Measurements from ENCODE around the gene STXBP3. TPM values are rescaled to one million over a fixed set of nuclear protein-coding genes. Genes with fewer than 3 reads are reported as not detected.

The STXBP3 gene
- polyA plus RNA-seq, 3 donors = 32.3 to 56.2 (median 48.3) TPM

GRCh38 chr1:108749081-108749480 is 2.6 kb downstream of the STXBP3 start:
- no peak overlapping the region for H2AFZ ChIP-seq (ENCODE audit: insufficient read depth, low read depth, low read length, poor library complexity, severe bottlenecking)
- WGBS (ENCODE audit: insufficient coverage) = 100% methylated on average over 2 of the region's 4 CpGs
- Mint-ChIP-seq H3K9me3 (peaks cover 0 to 1% (median 0%) of the 10 kb centered on the region in 7 donors), H3K4me3 (no peak overlapping the region), H3K27me3 (ENCODE audit: low read depth in 3 of 3) (no peaks in the 10 kb centered on the region), H3K4me1 (peaks cover 29% of the 10 kb centered on the region), H3K36me3 (peaks cover 18 to 32% of the 10 kb centered on the region in 2 donors), H3K27ac (peak overlapping the region in 4 of 7 donors; percentile 18 to 100 (median 99))
- H4K20me1 ChIP-seq (ENCODE audit: insufficient read depth, low read length) = peaks cover 49% of the 10 kb centered on the region
- H3K4me1 ChIP-seq (ENCODE audit: control insufficient read depth in 1 of 2, insufficient read depth in 2 of 2, low read length in 2 of 2) = peaks cover 12 to 20% of the 10 kb centered on the region in 2 donors
- H3K36me3 ChIP-seq (replicated peaks in 1 of 2; ENCODE audit: control insufficient read depth in 1 of 2, insufficient read depth in 2 of 2, low read length in 2 of 2) = peaks cover 18 to 35% of the 10 kb centered on the region in 2 donors
- no peak overlapping the region for H3K4me3 ChIP-seq (replicated peaks in 1 of 3; ENCODE audit: low read depth in 2 of 3, low read length in 3 of 3)
- H3K27me3 ChIP-seq (ENCODE audit: control insufficient read depth in 2 of 2, insufficient read depth in 2 of 2, low read length in 2 of 2) = no peaks in the 10 kb centered on the region
- H3K9ac ChIP-seq (ENCODE audit: insufficient read depth, low read length, poor library complexity, severe bottlenecking) = no peak overlapping the region
- TF ChIP-seq, protein P1, sequence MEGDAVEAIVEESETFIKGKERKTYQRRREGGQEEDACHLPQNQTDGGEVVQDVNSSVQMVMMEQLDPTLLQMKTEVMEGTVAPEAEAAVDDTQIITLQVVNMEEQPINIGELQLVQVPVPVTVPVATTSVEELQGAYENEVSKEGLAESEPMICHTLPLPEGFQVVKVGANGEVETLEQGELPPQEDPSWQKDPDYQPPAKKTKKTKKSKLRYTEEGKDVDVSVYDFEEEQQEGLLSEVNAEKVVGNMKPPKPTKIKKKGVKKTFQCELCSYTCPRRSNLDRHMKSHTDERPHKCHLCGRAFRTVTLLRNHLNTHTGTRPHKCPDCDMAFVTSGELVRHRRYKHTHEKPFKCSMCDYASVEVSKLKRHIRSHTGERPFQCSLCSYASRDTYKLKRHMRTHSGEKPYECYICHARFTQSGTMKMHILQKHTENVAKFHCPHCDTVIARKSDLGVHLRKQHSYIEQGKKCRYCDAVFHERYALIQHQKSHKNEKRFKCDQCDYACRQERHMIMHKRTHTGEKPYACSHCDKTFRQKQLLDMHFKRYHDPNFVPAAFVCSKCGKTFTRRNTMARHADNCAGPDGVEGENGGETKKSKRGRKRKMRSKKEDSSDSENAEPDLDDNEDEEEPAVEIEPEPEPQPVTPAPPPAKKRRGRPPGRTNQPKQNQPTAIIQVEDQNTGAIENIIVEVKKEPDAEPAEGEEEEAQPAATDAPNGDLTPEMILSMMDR (IDR thresholded peaks at IDR 0.05) = no peak
- no peaks in the 10 kb centered on the region for H3K9me3 ChIP-seq (replicated peaks in 1 of 2; ENCODE audit: control insufficient read depth in 1 of 2, insufficient read depth in 1 of 2, low read length in 2 of 2)
- peak overlapping the region in 1 of 2 donors; percentile 97 for H3K27ac ChIP-seq (ENCODE audit: low read depth in 1 of 2, low read length in 2 of 2)
- no peak overlapping the region for H3K4me2 ChIP-seq (replicated peaks; ENCODE audit: extremely low read depth, low read length, poor library complexity, severe bottlenecking)
- DNase-seq = no peak
- H3K79me2 ChIP-seq (ENCODE audit: insufficient read depth, low read length) = peaks cover 65% of the 10 kb centered on the region
- intact Hi-C loops (cut with micrococcal nuclease) = loop anchor here (5.0 to 10.0 kb wide), 4 partner anchors 57 to 348 kb away; partner anchors contain the start of genes EEIG2 (in 1 of the 2) and PRPF38B (in 1 of the 2)

DNA sequence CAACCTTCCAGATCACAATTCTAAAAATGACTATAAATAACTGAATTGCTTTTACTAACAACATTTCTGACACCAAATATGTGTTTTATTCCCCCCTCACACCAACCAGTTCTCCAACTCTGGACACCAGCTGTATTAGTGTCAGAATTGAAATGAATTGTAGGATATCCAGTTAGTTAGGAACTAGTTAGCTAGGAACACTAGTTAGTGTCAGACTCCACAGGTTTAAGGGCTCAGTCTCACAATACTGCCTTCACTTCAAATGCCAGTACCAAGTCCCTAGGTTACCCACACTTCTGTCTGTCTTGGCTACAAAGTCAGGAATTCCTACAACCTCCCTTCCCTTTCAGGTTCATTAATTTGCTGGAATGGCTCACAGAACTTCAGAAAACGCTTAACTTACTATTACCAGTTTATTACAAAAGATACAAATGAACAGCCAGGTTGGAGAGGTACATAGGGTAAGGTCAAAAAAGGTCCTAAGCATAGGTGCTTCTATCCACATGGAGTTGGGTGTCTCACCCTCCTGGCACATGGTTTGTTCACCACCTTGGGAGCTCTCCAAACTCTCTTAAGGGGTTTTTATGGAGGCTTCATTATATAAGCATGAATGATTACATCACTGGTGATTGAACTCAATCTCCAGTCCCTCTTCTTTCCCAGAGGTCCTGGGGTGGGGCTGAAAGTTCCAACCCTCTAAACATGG is 4.2 kb downstream of the STXBP3 start:
- peaks cover 64% of the 10 kb centered on the region for H4K20me1 ChIP-seq (ENCODE audit: insufficient read depth, low read length)
- H3K4me3 Mint-ChIP-seq = no peak overlapping the region

More for the DNA sequence above, 4.2 kb downstream of the STXBP3 start:
- peaks cover 66% of the 10 kb centered on the region for H3K79me2 ChIP-seq (ENCODE audit: insufficient read depth, low read length)
- H3K27me3 ChIP-seq (ENCODE audit: control insufficient read depth in 2 of 2, insufficient read depth in 2 of 2, low read length in 2 of 2) = no peaks in the 10 kb centered on the region
- H3K9me3 ChIP-seq (replicated peaks in 1 of 2; ENCODE audit: control insufficient read depth in 1 of 2, insufficient read depth in 1 of 2, low read length in 2 of 2) = no peaks in the 10 kb centered on the region
- peaks cover 12 to 20% of the 10 kb centered on the region in 2 donors for H3K4me1 ChIP-seq (ENCODE audit: control insufficient read depth in 1 of 2, insufficient read depth in 2 of 2, low read length in 2 of 2)
- H3K4me2 ChIP-seq (replicated peaks; ENCODE audit: extremely low read depth, low read length, poor library complexity, severe bottlenecking) = no peak overlapping the region
- TF ChIP-seq, protein P1 (IDR thresholded peaks at IDR 0.05) = no peak
- Mint-ChIP-seq H3K4me1 (peaks cover 29% of the 10 kb centered on the region), H3K9me3 (peaks cover 0 to 1% (median 0%) of the 10 kb centered on the region in 7 donors), H3K27ac (peak overlapping the region in 5 of 7 donors; percentile 10 to 82 (median 50)), H3K27me3 (ENCODE audit: low read depth in 3 of 3) (no peaks in the 10 kb centered on the region), H3K36me3 (peaks cover 24 to 40% of the 10 kb centered on the region in 2 donors)
- no peak overlapping the region for H2AFZ ChIP-seq (ENCODE audit: insufficient read depth, low read depth, low read length, poor library complexity, severe bottlenecking)
- no peak for DNase-seq
- peak overlapping the region in 1 of 2 donors; percentile 38 for H3K27ac ChIP-seq (ENCODE audit: low read depth in 1 of 2, low read length in 2 of 2)
- no peak overlapping the region for H3K9ac ChIP-seq (ENCODE audit: insufficient read depth, low read length, poor library complexity, severe bottlenecking)
- WGBS (ENCODE audit: insufficient coverage) = no CpG with 5 or more reads among the region's 1 CpG
- H3K4me3 ChIP-seq (replicated peaks in 1 of 3; ENCODE audit: low read depth in 2 of 3, low read length in 3 of 3) = no peak overlapping the region
- peaks cover 32 to 51% of the 10 kb centered on the region in 2 donors for H3K36me3 ChIP-seq (replicated peaks in 1 of 2; ENCODE audit: control insufficient read depth in 1 of 2, insufficient read depth in 2 of 2, low read length in 2 of 2)
- intact Hi-C loops (cut with micrococcal nuclease) = no loop called here
